ENCODE results near the gene MGAT4B. TPM values are rescaled to one million over a fixed set of nuclear protein-coding genes. Genes with fewer than 3 reads are reported as not detected.
"Not testable (repeated sequence)": the region's sequence is repeated elsewhere in the genome, so short reads cannot be mapped to it uniquely, and the experiment has no call there.

The MGAT4B gene
- total RNA-seq, 2 donors from 2014 or later, result 165 to 177 TPM

- Mint-ChIP-seq H3K4me1 (peaks cover 3% of the 10 kb centered on the region), H3K9me3 (peaks cover 4% of the 10 kb centered on the region), H3K27me3 (ENCODE audit: insufficient read depth) (no peaks in the 10 kb centered on the region), H3K36me3 (ENCODE audit: low read depth) (peaks cover 11% of the 10 kb centered on the region), H3K27ac (no peak overlapping the region), H3K4me3 (no peak overlapping the region)
- 92 to 95% methylated on average over 16 to 24 of the region's 24 CpGs for WGBS, 2 experiments (ENCODE audit: insufficient coverage in 1 of 2, insufficient read length in 1 of 2)
- peaks cover 5% of the 10 kb centered on the region for H3K4me1 ChIP-seq (ENCODE audit: control insufficient read depth, insufficient read depth, low read length)
- H3K27me3 ChIP-seq (ENCODE audit: control insufficient read depth, insufficient read depth, low read length, poor library complexity, severe bottlenecking), result no peaks in the 10 kb centered on the region
- H3K27ac ChIP-seq (ENCODE audit: low read depth, low read length), result no peak overlapping the region
- H3K9ac ChIP-seq (ENCODE audit: extremely low read depth, low read length, poor library complexity, severe bottlenecking), result no peak overlapping the region
- no peaks in the 10 kb centered on the region for H3K9me3 ChIP-seq (ENCODE audit: control insufficient read depth, low read length)
- TF ChIP-seq, protein P1, sequence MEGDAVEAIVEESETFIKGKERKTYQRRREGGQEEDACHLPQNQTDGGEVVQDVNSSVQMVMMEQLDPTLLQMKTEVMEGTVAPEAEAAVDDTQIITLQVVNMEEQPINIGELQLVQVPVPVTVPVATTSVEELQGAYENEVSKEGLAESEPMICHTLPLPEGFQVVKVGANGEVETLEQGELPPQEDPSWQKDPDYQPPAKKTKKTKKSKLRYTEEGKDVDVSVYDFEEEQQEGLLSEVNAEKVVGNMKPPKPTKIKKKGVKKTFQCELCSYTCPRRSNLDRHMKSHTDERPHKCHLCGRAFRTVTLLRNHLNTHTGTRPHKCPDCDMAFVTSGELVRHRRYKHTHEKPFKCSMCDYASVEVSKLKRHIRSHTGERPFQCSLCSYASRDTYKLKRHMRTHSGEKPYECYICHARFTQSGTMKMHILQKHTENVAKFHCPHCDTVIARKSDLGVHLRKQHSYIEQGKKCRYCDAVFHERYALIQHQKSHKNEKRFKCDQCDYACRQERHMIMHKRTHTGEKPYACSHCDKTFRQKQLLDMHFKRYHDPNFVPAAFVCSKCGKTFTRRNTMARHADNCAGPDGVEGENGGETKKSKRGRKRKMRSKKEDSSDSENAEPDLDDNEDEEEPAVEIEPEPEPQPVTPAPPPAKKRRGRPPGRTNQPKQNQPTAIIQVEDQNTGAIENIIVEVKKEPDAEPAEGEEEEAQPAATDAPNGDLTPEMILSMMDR (conservative IDR thresholded peaks at IDR 0.05), result no peak
- H3K36me3 ChIP-seq (ENCODE audit: control insufficient read depth, insufficient read depth, low read length), result peaks cover 11% of the 10 kb centered on the region
- DNase-seq, result no peak
- no peak overlapping the region for H3K4me3 ChIP-seq (ENCODE audit: low read length)
Measured at GRCh38 chr5:179792612-179793467, 13.8 kb downstream of the MGAT4B start.

DNA sequence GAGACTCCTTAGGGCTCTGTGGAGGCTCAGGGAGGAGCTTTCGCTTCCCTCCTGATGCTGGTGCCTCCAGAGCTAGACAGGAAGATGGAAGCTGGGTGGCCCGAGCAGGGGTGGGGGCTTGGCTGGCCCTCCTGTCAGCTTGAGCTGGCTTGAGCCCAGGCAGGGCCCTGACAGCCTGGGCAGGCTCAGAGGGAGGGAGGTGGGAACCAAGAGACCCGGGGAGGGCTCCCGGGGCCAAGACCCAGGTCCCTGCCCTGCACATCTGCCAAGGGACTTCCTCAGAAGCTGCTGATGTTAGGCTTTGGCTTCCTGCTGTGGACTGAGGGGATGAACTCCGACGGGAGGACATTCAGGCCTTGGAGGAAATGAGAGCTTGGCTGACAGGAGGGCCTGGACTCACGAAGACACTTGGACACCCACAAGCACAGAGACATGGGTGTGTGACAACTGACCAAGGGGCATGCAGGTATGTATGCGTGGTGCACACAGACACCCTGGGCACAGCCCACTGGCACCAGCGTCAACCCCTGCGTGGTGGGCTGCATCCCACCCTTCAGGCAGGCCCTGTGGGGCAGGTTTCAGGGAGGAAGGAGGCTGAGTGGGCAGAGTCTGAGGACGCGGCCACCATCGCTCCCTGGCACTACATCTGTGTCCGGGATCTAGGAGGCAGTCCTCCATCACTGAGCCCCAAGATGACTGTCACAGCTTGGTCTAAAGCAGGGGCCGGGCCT lies 14.6 kb downstream of the MGAT4B start:
- Mint-ChIP-seq H3K4me3 (no peak overlapping the region), H3K27me3 (ENCODE audit: insufficient read depth) (no peaks in the 10 kb centered on the region), H3K27ac (no peak overlapping the region), H3K4me1 (peaks cover 3% of the 10 kb centered on the region), H3K36me3 (ENCODE audit: low read depth) (peaks cover 6% of the 10 kb centered on the region), H3K9me3 (peaks cover 4% of the 10 kb centered on the region)
- TF ChIP-seq, protein P1 (conservative IDR thresholded peaks at IDR 0.05), result no peak
- Histone ChIP-seq H3K27me3 (ENCODE audit: control insufficient read depth, insufficient read depth, low read length, poor library complexity, severe bottlenecking) (no peaks in the 10 kb centered on the region), H3K9ac (ENCODE audit: extremely low read depth, low read length, poor library complexity, severe bottlenecking) (no peak overlapping the region), H3K27ac (ENCODE audit: low read depth, low read length) (no peak overlapping the region), H3K36me3 (ENCODE audit: control insufficient read depth, insufficient read depth, low read length) (peaks cover 3% of the 10 kb centered on the region), H3K9me3 (ENCODE audit: control insufficient read depth, low read length) (no peaks in the 10 kb centered on the region), H3K4me3 (ENCODE audit: low read length) (no peak overlapping the region), H3K4me1 (ENCODE audit: control insufficient read depth, insufficient read depth, low read length) (peaks cover 5% of the 10 kb centered on the region)
- WGBS, 2 experiments (ENCODE audit: insufficient coverage in 1 of 2, insufficient read length in 1 of 2), result 87 to 89% methylated on average over 11 to 15 of the region's 15 CpGs
- DNase-seq, result no peak

- H3K4me1 Mint-ChIP-seq; H3K27me3 ChIP-seq (ENCODE audit: control insufficient read depth, insufficient read depth, low read length, poor library complexity, severe bottlenecking); H3K27ac Mint-ChIP-seq; H3K4me3 ChIP-seq (ENCODE audit: low read length); H3K9ac ChIP-seq (ENCODE audit: extremely low read depth, low read length, poor library complexity, severe bottlenecking); H3K4me3 Mint-ChIP-seq; H3K9me3 Mint-ChIP-seq; DNase-seq; H3K9me3 ChIP-seq (ENCODE audit: control insufficient read depth, low read length); H3K27me3 Mint-ChIP-seq (ENCODE audit: insufficient read depth); H3K36me3 Mint-ChIP-seq (ENCODE audit: low read depth); H3K36me3 ChIP-seq (ENCODE audit: control insufficient read depth, insufficient read depth, low read length); H3K4me1 ChIP-seq (ENCODE audit: control insufficient read depth, insufficient read depth, low read length); H3K27ac ChIP-seq (ENCODE audit: low read depth, low read length): not testable (repeated sequence)
- 86 to 94% methylated on average over 7 to 9 of the region's 9 CpGs for WGBS, 2 experiments (ENCODE audit: insufficient coverage in 1 of 2, insufficient read length in 1 of 2)
Measured at GRCh38 chr5:179789278-179789677, 17.4 kb downstream of the MGAT4B start.
